CD4-positive, CD25-positive, alpha-beta regulatory T cell (primary cell): ENCODE results near the gene ZFP92. TPM values are rescaled to one million over a fixed set of nuclear protein-coding genes. Genes with fewer than 3 reads are reported as not detected.

ENCODE experiments used
- ATAC-seq, 2 donors: fragments of 150-1000 bp; cut with Tn5 transposase; one replicate each; pipeline ENCODE4 v1.10.0; 2021; ENCODE audit warnings: low read depth in 2 of 2, moderate number of reproducible peaks in 2 of 2, moderate library complexity in 1 of 2
- DNase-seq, 3 donors: peaks; one replicate each; pipeline versions ENCODE4 v3.0.0 to v3.0.0-alpha.2; 2012 to 2022; ENCODE audit warnings: mixed read lengths in 1 of 3
- H3K27ac ChIP-seq: one replicate; pipeline ENCODE4 v1.7.0; 2013; ENCODE audit warnings: mild to moderate bottlenecking, low read length; ENCODE audit not compliant: insufficient read depth, poor library complexity, severe bottlenecking
- H3K27me3 ChIP-seq: one replicate; pipeline ENCODE4 v1.7.0; 2013; ENCODE audit warnings: low read length; ENCODE audit not compliant: control insufficient read depth, insufficient read depth
- H3K36me3 ChIP-seq: one replicate; pipeline ENCODE4 v1.7.0; 2013; ENCODE audit warnings: mild to moderate bottlenecking, low read length, moderate library complexity; ENCODE audit not compliant: control insufficient read depth, insufficient read depth
- H3K4me1 ChIP-seq: 2 replicates; pipeline ENCODE4 v1.7.0; 2013; ENCODE audit warnings: mild to moderate bottlenecking, low read length; ENCODE audit not compliant: insufficient read depth, control insufficient read depth, poor library complexity, severe bottlenecking
- H3K4me3 ChIP-seq: one replicate; pipeline ENCODE4 v1.7.0; 2013; ENCODE audit warnings: low read depth, mild to moderate bottlenecking, low read length, moderate library complexity
- H3K9me3 ChIP-seq, 2 experiments: 1 replicate in 1 of 2; 2 replicates in 1 of 2; pipeline ENCODE4 v1.7.0; 2013; ENCODE audit warnings: low read length in 2 of 2, mild to moderate bottlenecking in 1 of 2, moderate library complexity in 1 of 2; ENCODE audit not compliant: control insufficient read depth in 2 of 2
- H3K27ac Mint-ChIP-seq, 3 donors: one replicate each; pipeline ENCODE4 v1.8.0; 2020 to 2022; ENCODE audit warnings: mild to moderate bottlenecking in 3 of 3, mixed read lengths in 3 of 3, moderate library complexity in 2 of 3
- H3K27me3 Mint-ChIP-seq: one replicate; pipeline ENCODE4 v1.8.0; 2022; ENCODE audit warnings: mild to moderate bottlenecking, mixed read lengths
- H3K36me3 Mint-ChIP-seq: one replicate; pipeline ENCODE4 v1.8.0; 2020; ENCODE audit warnings: mixed read lengths
- H3K4me1 Mint-ChIP-seq, 4 donors: one replicate each; pipeline ENCODE4 v1.8.0; 2020 to 2022; ENCODE audit warnings: mixed read lengths in 4 of 4, mild to moderate bottlenecking in 1 of 4
- H3K4me3 Mint-ChIP-seq, 4 donors: one replicate each; pipeline ENCODE4 v1.8.0; 2020 to 2022; ENCODE audit warnings: mild to moderate bottlenecking in 4 of 4, mixed read lengths in 4 of 4, moderate library complexity in 3 of 4
- H3K9me3 Mint-ChIP-seq, 7 donors: one replicate each; pipeline ENCODE4 v1.8.0; 2020 to 2022; ENCODE audit warnings: mixed read lengths in 7 of 7, mild to moderate bottlenecking in 3 of 7, moderate library complexity in 2 of 7
- polyA plus RNA-seq, 4 donors: library from polyadenylated mRNA; unstranded; fragments of 300-500 nt; fragmentation: Illumina TruSeq; gene quantifications; one replicate each; pipeline ENCODE4 v1.2.3, GENCODE V29; 2021
- total RNA-seq: library from RNA; stranded (reverse); gene quantifications from one replicate; pipeline ENCODE4 v1.2.3, GENCODE V29; 2022

The ZFP92 gene
- total and polyA plus RNA-seq, 5 donors from 2014 or later: 0.03 to 0.22 (median 0.10) TPM; not detected in 1

GRCh38 chrX:153449368-153450113, 38.3 kb downstream of the ZFP92 start:
- Histone ChIP-seq H3K27me3 (no peaks in the 10 kb centered on the region), H3K36me3 (no peaks in the 10 kb centered on the region), H3K9me3 (no peaks in the 10 kb centered on the region), H3K4me1 (no peaks in the 10 kb centered on the region), H3K4me3 (no peak overlapping the region), H3K27ac (no peak overlapping the region)
- no peak overlapping the region for H3K4me3 Mint-ChIP-seq
- DNase-seq (no peak), ATAC-seq (no peak)
- H3K27ac Mint-ChIP-seq: no peak overlapping the region
- no peaks in the 10 kb centered on the region for H3K36me3 Mint-ChIP-seq
- H3K4me1 Mint-ChIP-seq: no peaks in the 10 kb centered on the region
- H3K9me3 Mint-ChIP-seq: peaks cover 0 to 1% (median 0%) of the 10 kb centered on the region in 7 donors
- H3K27me3 Mint-ChIP-seq: no peaks in the 10 kb centered on the region

- Histone ChIP-seq H3K36me3 (no peaks in the 10 kb centered on the region), H3K4me1 (no peaks in the 10 kb centered on the region), H3K27me3 (no peaks in the 10 kb centered on the region), H3K4me3 (no peak overlapping the region), H3K27ac (no peak overlapping the region), H3K9me3 (no peaks in the 10 kb centered on the region)
- Mint-ChIP-seq H3K27me3 (no peaks in the 10 kb centered on the region), H3K36me3 (no peaks in the 10 kb centered on the region), H3K27ac (no peak overlapping the region), H3K4me1 (no peaks in the 10 kb centered on the region), H3K9me3 (peaks cover 0 to 1% (median 0%) of the 10 kb centered on the region in 7 donors), H3K4me3 (no peak overlapping the region)
- no peak for DNase-seq
- ATAC-seq: no peak
Measured at GRCh38 chrX:153450114-153450948, 39.1 kb downstream of the ZFP92 start.

GRCh38 chrX:153450949-153451277, 39.6 kb downstream of the ZFP92 start:
- Histone ChIP-seq H3K4me3 (no peak overlapping the region), H3K27ac (no peak overlapping the region), H3K4me1 (no peaks in the 10 kb centered on the region), H3K36me3 (no peaks in the 10 kb centered on the region), H3K27me3 (no peaks in the 10 kb centered on the region), H3K9me3 (no peaks in the 10 kb centered on the region)
- H3K9me3 Mint-ChIP-seq: peaks cover 0 to 1% (median 0%) of the 10 kb centered on the region in 7 donors
- H3K36me3 Mint-ChIP-seq: no peaks in the 10 kb centered on the region
- no peak overlapping the region for H3K27ac Mint-ChIP-seq
- no peak overlapping the region for H3K4me3 Mint-ChIP-seq
- no peaks in the 10 kb centered on the region for H3K4me1 Mint-ChIP-seq
- H3K27me3 Mint-ChIP-seq: no peaks in the 10 kb centered on the region
- DNase-seq (no peak), ATAC-seq (no peak)

DNA sequence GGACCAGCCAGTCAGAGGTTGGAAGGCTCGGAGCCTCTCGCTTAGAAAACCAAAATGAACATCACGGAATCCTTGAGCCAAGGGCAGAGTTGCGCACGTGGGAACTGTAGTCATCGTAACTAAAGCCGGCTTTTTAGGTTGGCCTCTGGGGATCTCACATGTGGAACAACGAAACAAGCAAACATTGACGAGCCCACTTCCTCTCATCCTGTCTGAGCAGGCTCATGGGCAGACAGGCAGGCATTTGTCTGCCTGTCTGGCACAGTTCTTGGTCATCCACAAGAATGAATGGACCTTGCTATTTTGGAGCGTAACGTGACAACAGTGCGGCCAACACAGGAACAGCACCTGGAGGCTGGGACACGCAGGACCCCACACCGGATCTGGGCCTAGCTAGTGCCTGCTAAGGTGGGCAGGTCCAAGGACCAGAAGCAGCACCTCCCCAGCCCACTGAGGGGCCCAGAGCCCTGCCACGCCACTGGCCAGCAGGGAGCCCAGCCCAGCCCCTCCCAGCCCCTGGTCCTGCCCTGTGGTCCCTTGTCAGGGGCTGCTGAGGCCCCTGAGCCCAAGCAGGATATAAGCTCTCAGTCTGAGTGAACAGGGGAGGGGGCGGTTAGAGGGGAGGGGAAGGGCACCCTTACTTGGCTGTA, 43.8 kb downstream of the ZFP92 start:
- Histone ChIP-seq H3K36me3 (peaks cover 8% of the 10 kb centered on the region), H3K27ac (no peak overlapping the region), H3K4me1 (no peaks in the 10 kb centered on the region), H3K27me3 (no peaks in the 10 kb centered on the region), H3K4me3 (no peak overlapping the region), H3K9me3 (no peaks in the 10 kb centered on the region)
- ATAC-seq (no peak), DNase-seq (no peak)
- H3K4me1 Mint-ChIP-seq: no peaks in the 10 kb centered on the region
- no peaks in the 10 kb centered on the region for H3K27me3 Mint-ChIP-seq
- peaks cover 0 to 1% (median 0%) of the 10 kb centered on the region in 7 donors for H3K9me3 Mint-ChIP-seq
- H3K36me3 Mint-ChIP-seq: peaks cover 12% of the 10 kb centered on the region
- no peak overlapping the region for H3K4me3 Mint-ChIP-seq
- no peak overlapping the region for H3K27ac Mint-ChIP-seq

- Histone ChIP-seq H3K4me3 (no peak overlapping the region), H3K27me3 (no peaks in the 10 kb centered on the region), H3K36me3 (peaks cover 10% of the 10 kb centered on the region), H3K9me3 (no peaks in the 10 kb centered on the region), H3K4me1 (no peaks in the 10 kb centered on the region), H3K27ac (no peak overlapping the region)
- Mint-ChIP-seq H3K36me3 (peaks cover 12% of the 10 kb centered on the region), H3K4me3 (no peak overlapping the region), H3K27ac (no peak overlapping the region), H3K4me1 (no peaks in the 10 kb centered on the region), H3K9me3 (no peaks in the 10 kb centered on the region), H3K27me3 (no peaks in the 10 kb centered on the region)
- DNase-seq (no peak), ATAC-seq (no peak)
Measured at GRCh38 chrX:153455571-153455970, 44.3 kb downstream of the ZFP92 start.

GRCh38 chrX:153456161-153456560, 44.9 kb downstream of the ZFP92 start:
- Mint-ChIP-seq H3K4me3 (no peak overlapping the region), H3K27me3 (no peaks in the 10 kb centered on the region)
- H3K4me3 ChIP-seq: no peak overlapping the region

DNA sequence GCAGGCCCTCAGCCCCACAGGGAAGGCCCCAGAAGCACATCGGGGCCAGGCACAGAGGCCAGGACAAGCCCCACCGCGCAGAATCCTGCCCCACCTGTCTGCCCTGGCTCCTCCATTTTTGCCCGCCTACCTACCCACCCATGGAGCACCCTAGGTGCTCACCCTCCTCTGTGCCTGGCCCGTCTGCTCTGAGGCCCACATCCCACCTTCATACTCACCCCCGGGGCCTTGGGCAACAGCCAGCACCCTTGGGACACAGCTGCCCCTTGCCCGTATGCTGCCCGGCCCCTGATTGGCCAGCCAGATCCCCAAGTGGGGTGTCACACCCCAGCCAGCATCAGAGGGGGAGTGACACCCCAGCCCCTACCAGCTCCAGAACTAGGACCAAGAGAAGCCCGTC, 45.4 kb downstream of the ZFP92 start:
- Mint-ChIP-seq H3K27ac (no peak overlapping the region), H3K9me3 (no peaks in the 10 kb centered on the region), H3K27me3 (no peaks in the 10 kb centered on the region), H3K36me3 (peaks cover 17% of the 10 kb centered on the region), H3K4me1 (no peaks in the 10 kb centered on the region), H3K4me3 (no peak overlapping the region)
- Histone ChIP-seq H3K9me3 (no peaks in the 10 kb centered on the region), H3K27me3 (no peaks in the 10 kb centered on the region), H3K4me1 (no peaks in the 10 kb centered on the region), H3K4me3 (no peak overlapping the region), H3K27ac (no peak overlapping the region), H3K36me3 (peaks cover 13% of the 10 kb centered on the region)
- ATAC-seq (no peak), DNase-seq (no peak)

More at GRCh38 chrX:153456161-153456560, 44.9 kb downstream of the ZFP92 start:
- peaks cover 17% of the 10 kb centered on the region for H3K36me3 Mint-ChIP-seq
- H3K27ac Mint-ChIP-seq: no peak overlapping the region
- Histone ChIP-seq H3K4me1 (no peaks in the 10 kb centered on the region), H3K9me3 (no peaks in the 10 kb centered on the region), H3K36me3 (peaks cover 10% of the 10 kb centered on the region), H3K27me3 (no peaks in the 10 kb centered on the region), H3K27ac (no peak overlapping the region)
- ATAC-seq (no peak), DNase-seq (no peak)
- H3K4me1 Mint-ChIP-seq: no peaks in the 10 kb centered on the region
- H3K9me3 Mint-ChIP-seq: no peaks in the 10 kb centered on the region
